SK-N-SH (cell line): Measurements from ENCODE around the gene ETV6. TPM values are rescaled to one million over a fixed set of nuclear protein-coding genes. Genes with fewer than 3 reads are reported as not detected.

Experiments used
- CTCF ChIA-PET: fragments of 300-600, 350-600 bp; formaldehyde crosslinking; extraction: SDS; loops from one replicate; lab custom pipeline; 2021; lab: Yijun Ruan, JAX
- POLR2A ChIA-PET: fragments of 350-600 bp; sonication (Branson Sonifier 250); formaldehyde crosslinking; extraction: SDS; loops from one replicate; lab custom pipeline; 2020; ENCODE audit warnings: antibody characterized with exemption, inconsistent platforms; lab: Yijun Ruan, JAX
- DNase-seq: peaks from one replicate; pipeline ENCODE4 v3.0.0; 2012
- H2AFZ ChIP-seq: fragments of 200-600 bp; sonication (generic); 2 replicates; pipeline ENCODE4 v1.8.1; 2016; ENCODE audit warnings: antibody characterized with exemption, mild to moderate bottlenecking, low read depth
- H3F3A ChIP-seq: fragments of 200-600 bp; sonication (generic); replicated peaks from 2 replicates; pipeline ENCODE3; 2016; ENCODE audit warnings: antibody characterized with exemption, mild to moderate bottlenecking; ENCODE audit not compliant: insufficient read depth
- H3K27ac ChIP-seq, 2 experiments: fragments of 200-500 bp in 1 of 2; fragments of 200-600 bp in 1 of 2; sonication (Bioruptor generic) in 1 of 2; sonication (generic), shearing (Covaris generic) in 1 of 2; 2 replicates each; pipeline versions ENCODE4 v1.5.1 to v1.6.1; 2014 to 2016; ENCODE audit warnings: low read depth in 2 of 2, inconsistent platforms in 1 of 2, low read length in 1 of 2, mild to moderate bottlenecking in 1 of 2, mixed read lengths in 1 of 2
- H3K27me3 ChIP-seq: fragments of 200-600 bp; sonication (generic), shearing (Covaris generic); 2 replicates; pipeline ENCODE4 v1.6.1; 2016; ENCODE audit warnings: mixed run types; ENCODE audit not compliant: insufficient read depth
- H3K36me3 ChIP-seq, 2 experiments: fragments of 200-500 bp in 1 of 2; fragments of 200-600 bp in 1 of 2; sonication (Bioruptor generic) in 1 of 2; sonication (generic) in 1 of 2; replicated peaks in 1 of 2; 2 replicates each; pipeline versions ENCODE3 to v1.5.1; 2014 to 2016; ENCODE audit warnings: low read length in 1 of 2, mild to moderate bottlenecking in 1 of 2; ENCODE audit not compliant: insufficient read depth in 2 of 2, control insufficient read depth in 1 of 2
- H3K4me1 ChIP-seq, 2 experiments: fragments of 200-500 bp in 1 of 2; fragments of 200-600 bp in 1 of 2; sonication (Bioruptor generic) in 1 of 2; sonication (generic), shearing (Covaris generic) in 1 of 2; 2 replicates each; pipeline versions ENCODE4 v1.5.1 to v1.6.1; 2014 to 2016; ENCODE audit warnings: low read depth in 1 of 2, low read length in 1 of 2, mixed run types in 1 of 2; ENCODE audit not compliant: insufficient read depth in 2 of 2, control insufficient read depth in 1 of 2
- H3K4me2 ChIP-seq: fragments of 200-600 bp; sonication (generic), shearing (Covaris generic); 2 replicates; pipeline ENCODE4 v1.6.1; 2017; ENCODE audit warnings: mixed run types
- H3K4me3 ChIP-seq, 2 experiments: fragments of 200-500 bp in 1 of 2; fragments of 200-600 bp in 1 of 2; sonication (Bioruptor generic) in 1 of 2; sonication (generic), shearing (Covaris generic) in 1 of 2; 2 replicates each; pipeline versions ENCODE4 v1.5.1 to v1.8.1; 2014 to 2016; ENCODE audit warnings: low read depth in 2 of 2, inconsistent platforms in 1 of 2, low read length in 1 of 2, mild to moderate bottlenecking in 1 of 2, mixed read lengths in 1 of 2, moderate library complexity in 1 of 2
- H3K79me2 ChIP-seq: fragments of 200-600 bp; sonication (generic); 2 replicates; pipeline ENCODE4 v1.8.1; 2017; ENCODE audit warnings: mild to moderate bottlenecking; ENCODE audit not compliant: insufficient read depth
- H3K9ac ChIP-seq: fragments of 200-600 bp; sonication (generic); 2 replicates; pipeline ENCODE4 v1.6.1; 2017; ENCODE audit warnings: mixed run types
- H3K9me2 ChIP-seq: fragments of 200-600 bp; sonication (generic); 2 replicates; pipeline ENCODE4 v1.6.1; 2017; ENCODE audit warnings: mixed run types
- H3K9me3 ChIP-seq: fragments of 200-600 bp; sonication (generic); 2 replicates; pipeline ENCODE4 v1.6.1; 2017; ENCODE audit warnings: mixed run types, mild to moderate bottlenecking, moderate library complexity
- H4K20me1 ChIP-seq: fragments of 200-600 bp; sonication (generic); 2 replicates; pipeline ENCODE4 v1.6.1; 2017; ENCODE audit warnings: mild to moderate bottlenecking, mixed run types; ENCODE audit not compliant: insufficient read depth
- FOSL2 ChIP-seq: IDR thresholded peaks from 2 replicates; pipeline ENCODE4 v1.4.0; 2012; ENCODE audit warnings: low read depth, mild to moderate bottlenecking, moderate library complexity, borderline replicate concordance
- GABPA ChIP-seq: IDR thresholded peaks from 2 replicates; pipeline ENCODE4 v1.4.0; 2012; ENCODE audit warnings: low read depth, mild to moderate bottlenecking
- GATA2 ChIP-seq: sonication (generic); formaldehyde crosslinking; IDR thresholded peaks from 2 replicates; pipeline ENCODE4 v1.5.0; 2020; ENCODE audit warnings: mild to moderate bottlenecking, missing genetic modification reagents
- JUND ChIP-seq: IDR thresholded peaks from 2 replicates; pipeline ENCODE4 v1.4.0; 2012
- MAX ChIP-seq: IDR thresholded peaks from 2 replicates; pipeline ENCODE4 v1.4.0; 2012; ENCODE audit warnings: low read depth
- NFIC ChIP-seq: IDR thresholded peaks from 2 replicates; pipeline ENCODE4 v1.4.0; 2012; ENCODE audit warnings: borderline replicate concordance
- RCOR1 ChIP-seq: fragments of 150-350 bp; IDR thresholded peaks from 2 replicates; pipeline ENCODE4 v1.6.1; 2017; ENCODE audit warnings: antibody characterized with exemption, low read length
- REST ChIP-seq: IDR thresholded peaks from 2 replicates; pipeline ENCODE4 v1.6.1; 2012; ENCODE audit warnings: mild to moderate bottlenecking, low read depth, low read length, moderate library complexity
- RFX5 ChIP-seq: IDR thresholded peaks from 2 replicates; pipeline ENCODE4 v1.6.1; 2012; ENCODE audit warnings: mild to moderate bottlenecking, improper control_type of control experiment, low read length
- RXRA ChIP-seq: IDR thresholded peaks from 2 replicates; pipeline ENCODE4 v1.4.0; 2012; ENCODE audit warnings: low read depth, mild to moderate bottlenecking, borderline replicate concordance
- TCF12 ChIP-seq: IDR thresholded peaks from 2 replicates; pipeline ENCODE4 v1.4.0; 2012
- WGBS: methylation state at CpG from one replicate; pipeline ENCODE4 v1.1.6; 2017; ENCODE audit warnings: low lambda C conversion rate; 5-methylcytosine and 5-hydroxymethylcytosine counted together
- polyA plus RNA-seq, 3 experiments: library from polyadenylated mRNA; depleted of rRNA; stranded (reverse); fragments of >200 nt; gene quantifications; 2 replicates each; pipeline ENCODE4 v1.2.3, GENCODE V29; 2012

ETV6 gene
- polyA plus RNA-seq, 1 of the 3 experiments (the other 2 are of a cell fraction): 4.0 TPM

GRCh38 chr12:11870041-11870451 is 220.6 kb downstream of the ETV6 start:
- peaks cover 4% of the 10 kb centered on the region for H3F3A ChIP-seq
- no peaks in the 10 kb centered on the region for H3K9me2 ChIP-seq
- peaks cover 11% of the 10 kb centered on the region; the same call in 1 of the 2 replicates for H3K79me2 ChIP-seq
- H3K4me1 ChIP-seq: peaks cover 0 to 2% of the 10 kb centered on the region in 2 experiments; a peak in 1 of 4 replicates
- no peak for DNase-seq
- H3K9me3 ChIP-seq: peaks cover 7% of the 10 kb centered on the region
- H3K36me3 ChIP-seq: peaks cover 30 to 35% of the 10 kb centered on the region in 2 experiments
- H3K4me3 ChIP-seq: no peak overlapping the region
- POLR2A ChIA-PET: no interaction called here
- CTCF ChIA-PET: no interaction called here
- H3K9ac ChIP-seq: no peak overlapping the region
- WGBS: 98% methylated on average over 8 of the region's 8 CpGs
- TF ChIP-seq RXRA: no peak
- TF ChIP-seq RCOR1: no peak
- no peak for TF ChIP-seq GABPA
- TF ChIP-seq GATA2 (CRISPR knock-in tag): no peak
- TF ChIP-seq RFX5: no peak
- TF ChIP-seq FOSL2: no peak
- no peak for TF ChIP-seq JUND
- TF ChIP-seq TCF12: no peak
- TF ChIP-seq NFIC: no peak
- no peak for TF ChIP-seq MAX
- H3K4me2 ChIP-seq: no peak overlapping the region
- H4K20me1 ChIP-seq: no peaks in the 10 kb centered on the region
- no peaks in the 10 kb centered on the region for H3K27me3 ChIP-seq
- H3K27ac ChIP-seq: no peak overlapping the region
- no peak overlapping the region for H2AFZ ChIP-seq

GRCh38 chr12:11872055-11872454 is 222.6 kb downstream of the ETV6 start:
- Histone ChIP-seq H3K9ac (no peak overlapping the region), H3K4me1 (peaks cover 8 to 22% of the 10 kb centered on the region in 2 experiments), H4K20me1 (no peaks in the 10 kb centered on the region), H3K79me2 (peaks cover 14% of the 10 kb centered on the region; the same call in 1 of the 2 replicates), H2AFZ (no peak overlapping the region), H3K27me3 (no peaks in the 10 kb centered on the region), H3F3A (peaks cover 11% of the 10 kb centered on the region), H3K4me3 (no peak overlapping the region), H3K9me2 (no peaks in the 10 kb centered on the region), H3K4me2 (no peak overlapping the region), H3K36me3 (peaks cover 21 to 22% of the 10 kb centered on the region in 2 experiments), H3K9me3 (no peaks in the 10 kb centered on the region), H3K27ac (no peak overlapping the region)
- peak; percentile 89 for TF ChIP-seq REST
- TF ChIP-seq RXRA: no peak
- POLR2A ChIA-PET: no interaction called here
- WGBS: 84% methylated on average over 3 of the region's 4 CpGs
- DNase-seq: no peak
- CTCF ChIA-PET: no interaction called here
